Activated CD8-positive, alpha-beta memory T cell treated with anti-CD3 and anti-CD28 coated beads for 48 hours (primary cell): ENCODE data around the gene KCNT1.

ENCODE experiments used
- DNase-seq, 3 experiments: peaks; one replicate each; pipeline ENCODE4 v3.0.0-alpha.2; 2020; ENCODE audit warnings: low read depth in 2 of 3, low spot score in 2 of 3

Gene KCNT1

GRCh38 chr9:135744333-135745070, 42.5 kb downstream of the KCNT1 start:
- DNase-seq = no peak

GRCh38 chr9:135745189-135745588, 43.2 kb downstream of the KCNT1 start:
- no peak for DNase-seq

DNA sequence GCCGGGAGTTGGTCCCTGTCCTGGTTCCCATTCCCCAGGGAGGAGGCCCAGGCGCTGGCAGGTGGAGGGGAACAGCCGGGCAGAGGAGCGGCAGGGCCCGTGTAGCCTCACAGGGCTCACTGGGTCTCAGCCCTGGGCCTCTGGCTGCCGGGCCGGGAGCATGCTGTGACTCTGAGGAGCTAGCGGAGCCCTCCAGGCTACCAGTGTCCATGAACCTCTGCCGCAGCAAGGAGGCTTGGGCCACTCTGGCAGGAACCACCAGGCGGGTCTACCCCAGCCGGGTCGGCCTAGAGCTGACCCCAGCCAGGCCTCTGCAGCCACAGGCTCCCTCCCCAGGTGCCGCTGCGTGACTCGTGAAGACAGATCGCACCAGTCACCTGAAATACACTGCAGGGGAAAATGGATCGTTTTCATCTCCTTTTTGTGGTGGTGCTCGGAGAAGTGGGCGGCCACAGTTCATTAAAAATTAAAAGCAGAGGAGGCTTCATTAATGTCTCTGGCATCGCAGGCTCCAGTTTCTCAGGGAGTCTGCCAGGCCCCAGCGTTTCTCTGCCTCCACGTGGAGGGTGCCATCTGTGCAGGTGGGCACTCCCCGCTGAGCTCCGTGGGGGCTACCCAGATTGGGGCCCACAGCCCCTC, 43.8 kb downstream of the KCNT1 start:
- no peak for DNase-seq

DNA sequence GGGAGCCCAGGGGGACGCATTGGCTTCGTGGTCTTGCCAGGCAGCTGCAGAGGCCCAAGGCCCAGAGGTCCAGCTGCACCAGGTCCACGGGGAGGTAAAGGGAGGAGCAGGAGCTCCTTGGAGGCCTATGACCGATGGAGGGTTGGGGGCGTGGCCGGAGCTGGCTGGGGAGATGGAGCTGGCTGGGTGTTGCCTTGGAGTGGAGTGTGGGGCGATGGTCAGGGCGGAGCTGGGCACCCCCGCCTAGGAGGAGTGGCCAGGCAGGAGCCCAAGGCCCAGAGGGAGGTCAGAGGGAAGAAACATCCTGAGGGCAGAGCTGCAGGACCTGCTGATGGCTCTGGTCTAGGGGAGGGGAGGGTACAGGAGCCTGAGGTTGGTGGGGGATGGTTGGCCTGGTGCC, 44.6 kb downstream of the KCNT1 start:
- no peak for DNase-seq

DNA sequence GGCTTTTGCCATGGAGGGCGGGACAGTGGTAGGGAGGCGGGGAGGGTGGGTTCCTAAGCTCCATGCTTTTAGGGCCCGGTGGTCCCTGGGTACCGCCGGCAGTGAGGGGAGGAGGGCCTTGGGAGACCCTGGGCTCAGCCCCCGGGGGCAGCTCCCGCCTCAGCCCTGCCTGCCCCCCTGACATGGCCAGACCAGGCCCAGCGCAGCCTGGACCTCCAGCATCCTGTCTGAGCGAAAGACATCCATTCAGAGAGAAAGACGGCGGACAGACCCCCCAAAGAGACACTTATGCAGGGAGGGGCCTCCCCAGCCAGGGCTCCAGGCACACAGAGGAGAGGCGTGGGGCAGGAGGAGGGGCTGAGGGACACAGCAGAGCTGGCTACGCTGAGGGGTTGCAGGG, 45.3 kb downstream of the KCNT1 start:
- no peak for DNase-seq

- DNase-seq = no peak
Measured at GRCh38 chr9:135748676-135749075, 46.7 kb downstream of the KCNT1 start.

DNA sequence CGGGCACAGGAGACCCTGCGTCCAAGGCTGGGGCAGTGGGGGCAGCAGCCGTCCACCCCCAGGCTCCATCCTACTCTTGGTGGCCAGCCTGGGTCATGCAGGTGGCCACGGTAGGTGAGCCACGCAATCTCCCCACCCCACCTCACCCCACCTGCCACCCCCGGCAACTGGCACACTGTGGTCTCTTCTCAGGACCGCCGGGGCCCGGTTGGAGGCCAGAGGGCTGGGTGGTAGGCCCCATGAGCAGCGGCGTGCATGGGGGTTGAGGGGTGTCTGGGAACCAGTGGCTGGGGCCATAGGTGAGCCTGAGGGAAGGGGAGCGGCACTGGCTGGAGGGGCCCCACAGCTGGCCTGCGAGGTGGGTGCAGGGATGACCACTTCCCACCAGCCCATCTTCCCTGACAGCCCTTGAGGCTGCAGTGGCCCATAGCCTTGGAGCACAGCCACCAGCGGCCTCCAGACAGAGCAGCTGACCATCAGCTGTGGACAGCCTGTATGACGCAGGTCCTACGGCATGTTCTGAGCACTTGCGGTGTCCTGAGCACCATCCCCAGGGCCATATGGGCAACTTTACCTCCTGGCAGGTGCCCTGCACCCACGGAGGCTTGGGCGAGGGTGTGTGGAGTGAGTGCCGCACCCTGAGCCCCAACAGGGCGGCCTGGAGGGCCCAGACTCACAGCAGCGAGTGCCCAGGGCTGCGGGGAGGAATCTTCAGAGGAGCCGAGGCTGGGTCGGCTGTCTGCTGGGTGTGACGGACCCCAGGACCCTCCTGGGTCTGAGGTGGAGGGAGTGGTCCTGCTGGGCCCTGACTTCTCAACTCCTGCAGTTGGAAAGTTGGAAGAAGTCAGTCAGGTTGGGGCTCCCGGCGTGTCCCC, 47.4 kb downstream of the KCNT1 start:
- DNase-seq = no peak

DNA sequence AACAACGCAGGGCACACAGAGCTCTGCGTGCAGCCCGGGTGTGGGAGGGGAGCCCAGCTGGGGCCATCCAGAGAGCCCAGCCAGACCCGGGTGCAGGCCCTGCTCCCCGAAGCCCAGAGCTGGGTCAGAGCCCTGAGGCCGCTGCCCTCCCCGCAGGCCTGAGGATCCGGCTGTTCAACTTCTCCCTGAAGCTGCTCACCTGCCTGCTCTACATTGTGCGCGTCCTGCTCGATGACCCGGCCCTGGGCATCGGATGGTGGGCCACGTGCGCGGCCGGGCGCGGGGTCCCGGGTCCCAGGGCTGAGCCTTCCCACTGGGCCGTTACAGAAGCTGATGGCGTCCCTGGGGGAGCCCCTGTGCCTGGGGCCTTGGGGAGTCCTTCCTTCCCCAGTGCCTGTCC, 48.8 kb downstream of the KCNT1 start:
- no peak for DNase-seq

DNA sequence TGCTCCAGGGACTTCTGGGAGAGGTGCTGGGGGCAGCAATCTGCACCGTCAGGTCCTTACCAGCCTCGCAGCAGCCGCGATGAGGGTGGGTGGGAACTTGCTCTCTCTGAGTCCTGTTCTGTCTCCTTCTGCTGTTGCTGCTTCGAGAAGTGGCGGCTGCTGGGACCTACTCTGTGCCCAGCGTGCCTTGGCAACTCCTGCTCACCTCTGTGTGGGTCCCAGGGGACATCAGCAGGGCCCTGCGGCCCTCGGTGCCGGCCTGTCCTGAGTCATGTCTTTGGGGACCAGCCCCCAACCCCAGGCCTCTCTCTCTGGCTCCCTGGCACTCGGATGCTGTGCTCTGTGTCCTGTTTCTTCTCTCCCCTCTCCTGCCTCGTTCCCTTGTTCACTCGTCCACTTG, 49.5 kb downstream of the KCNT1 start:
- no peak for DNase-seq

GRCh38 chr9:135752281-135753204, 50.6 kb downstream of the KCNT1 start:
- DNase-seq = no peak

GRCh38 chr9:135753391-135754105, 51.6 kb downstream of the KCNT1 start:
- no peak for DNase-seq

DNA sequence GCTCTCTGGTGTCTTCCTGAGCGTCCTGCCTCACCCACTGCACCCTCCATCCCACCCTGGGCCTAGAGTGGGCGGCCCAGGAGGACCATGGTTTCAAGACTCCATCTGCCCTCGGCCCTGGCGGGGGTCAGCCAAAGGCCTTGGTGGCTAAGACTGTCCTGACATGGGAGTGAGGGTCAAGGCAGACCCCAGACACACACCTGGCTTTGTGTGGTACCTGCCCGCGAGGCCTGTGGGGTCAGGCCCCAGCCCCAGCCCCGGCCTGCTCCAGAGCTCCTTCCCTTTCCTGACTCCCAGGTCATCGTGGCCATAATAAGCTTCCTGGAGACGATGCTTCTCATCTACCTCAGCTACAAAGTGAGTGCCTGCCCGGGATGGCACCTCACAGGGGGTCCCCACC, 54.6 kb downstream of the KCNT1 start:
- DNase-seq = no peak

DNA sequence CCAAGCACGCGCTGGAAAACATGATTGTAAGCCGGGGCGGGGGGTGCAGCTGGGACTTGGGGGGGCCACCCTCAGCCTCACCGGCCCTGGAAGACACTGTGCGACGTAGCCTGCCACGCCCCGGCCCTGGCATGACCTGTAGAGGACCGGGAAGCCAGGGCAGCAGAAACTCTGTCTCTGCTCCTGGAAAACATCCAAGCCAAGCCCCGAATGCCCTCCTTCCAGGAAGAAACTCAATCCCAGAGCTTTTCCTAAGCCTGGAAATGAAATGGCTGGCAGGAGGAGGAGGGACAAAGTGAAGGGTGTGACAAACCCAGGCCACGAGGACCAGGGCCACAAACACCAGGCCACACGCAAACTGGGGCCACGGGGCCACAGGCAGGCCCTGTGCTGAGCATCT, 55.4 kb downstream of the KCNT1 start:
- no peak for DNase-seq

DNA sequence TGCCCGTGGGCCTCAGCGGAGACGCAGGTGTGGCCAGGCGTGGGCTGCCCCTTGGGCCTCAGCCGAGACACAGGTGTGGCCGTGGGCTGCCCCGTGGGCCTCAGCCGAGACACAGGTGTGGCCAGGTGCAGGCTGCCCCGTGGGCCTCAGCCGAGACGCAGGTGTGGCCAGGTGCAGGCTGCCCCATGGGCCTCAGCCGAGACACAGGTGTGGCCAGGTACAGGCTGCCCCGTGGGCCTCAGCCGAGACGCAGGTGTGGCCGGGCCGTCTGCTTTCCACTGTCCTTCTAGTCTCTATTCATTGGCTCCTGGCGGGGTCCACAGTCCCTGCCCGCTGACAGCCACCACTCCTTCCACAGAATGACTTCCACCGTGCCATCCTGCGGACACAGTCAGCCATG, 56.1 kb downstream of the KCNT1 start:
- DNase-seq = no peak

DNA sequence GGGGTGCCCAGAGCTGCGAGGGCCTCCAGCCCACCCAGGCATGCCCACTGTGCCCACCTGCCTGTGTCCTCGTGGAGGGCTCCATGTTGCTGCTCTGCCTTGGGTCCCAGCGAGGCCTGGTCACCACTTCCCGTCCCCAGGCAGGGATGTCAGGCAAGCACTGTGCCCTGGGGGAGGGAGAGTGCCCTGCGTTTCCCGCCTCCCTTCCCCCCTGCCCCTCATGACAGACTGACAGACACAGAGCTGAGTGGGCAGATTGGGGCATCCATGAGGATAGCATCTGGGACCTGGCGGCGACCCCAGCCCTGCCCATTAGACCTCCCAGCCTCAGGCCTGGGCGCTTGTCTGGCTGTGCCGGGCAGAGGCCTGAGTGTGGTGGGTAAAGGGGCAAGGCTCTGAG, 56.9 kb downstream of the KCNT1 start:
- no peak for DNase-seq

DNA sequence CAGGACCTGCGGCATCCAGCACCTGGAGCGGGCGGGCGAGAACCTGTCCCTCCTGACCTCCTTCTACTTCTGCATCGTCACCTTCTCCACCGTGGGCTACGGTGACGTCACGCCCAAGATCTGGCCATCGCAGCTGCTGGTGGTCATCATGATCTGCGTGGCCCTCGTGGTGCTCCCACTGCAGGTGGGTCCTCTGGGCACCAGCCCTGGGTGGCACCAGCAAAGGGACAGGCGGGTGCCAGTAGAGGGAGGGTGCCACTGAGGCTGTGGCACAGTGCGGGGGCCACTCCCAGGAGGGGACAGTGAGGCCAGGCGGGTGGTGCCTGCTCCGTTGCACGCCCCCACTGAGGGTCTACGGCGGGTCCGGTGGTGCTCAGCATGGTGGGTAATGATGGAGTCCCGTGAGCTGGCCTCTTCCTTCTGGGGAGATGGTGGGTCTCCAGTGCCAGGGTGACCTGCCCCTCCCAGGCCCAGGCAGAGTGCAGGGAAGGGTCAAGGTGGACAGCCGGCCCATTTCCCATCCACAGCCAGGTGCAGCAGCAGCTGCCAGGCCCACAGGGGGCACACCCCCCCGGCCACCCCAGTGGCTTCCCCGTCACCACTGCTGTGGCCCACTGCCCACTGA, 57.8 kb downstream of the KCNT1 start:
- DNase-seq = no peak

DNA sequence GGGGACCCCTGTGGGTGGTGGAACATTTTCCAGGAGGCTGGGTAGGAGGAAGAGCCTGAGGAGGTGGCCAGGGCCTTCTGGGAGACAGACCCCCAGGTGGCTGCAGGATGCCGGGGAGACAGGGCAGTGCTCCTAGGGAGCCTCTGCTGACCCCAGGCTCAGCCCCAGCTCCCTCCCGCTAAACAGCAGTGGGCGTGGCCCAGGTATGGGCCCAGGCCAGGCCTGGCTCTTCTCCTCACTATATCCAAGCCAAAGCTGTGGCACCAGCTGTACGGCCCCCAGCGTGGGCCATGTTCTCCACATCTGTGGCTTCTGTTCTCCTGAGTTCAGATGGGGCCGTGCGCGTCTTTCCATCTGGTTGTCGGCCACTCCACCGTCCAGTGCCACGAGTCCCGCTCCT, 58.5 kb downstream of the KCNT1 start:
- DNase-seq = no peak

- no peak for DNase-seq
Measured at GRCh38 chr9:135761150-135761844, 59.3 kb downstream of the KCNT1 start.

DNA sequence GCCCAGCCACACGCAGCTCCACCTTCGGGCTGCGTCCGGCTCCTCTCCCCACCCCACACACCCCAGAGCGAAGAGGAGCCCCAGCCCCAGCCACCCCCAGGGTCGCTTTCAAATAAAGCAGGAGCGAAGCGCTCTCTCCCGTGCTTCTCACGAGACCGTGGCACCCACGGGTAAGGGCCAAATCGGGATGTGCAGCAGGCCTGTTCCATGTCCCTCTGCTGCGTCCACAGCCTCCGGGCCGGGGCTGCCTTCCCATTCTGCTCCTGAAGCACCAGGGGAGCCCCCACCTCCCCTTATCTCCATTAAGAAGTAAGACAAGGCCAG, 59.8 kb downstream of the KCNT1 start:
- DNase-seq = no peak
